GM18951 (cell line): Measurements from ENCODE around the gene EME2.

Experiments used
- POLR2A ChIP-seq: IDR thresholded peaks from 4 replicates; pipeline ENCODE4 v1.6.1; 2011; ENCODE audit warnings: mild to moderate bottlenecking; ENCODE audit not compliant: insufficient read length, insufficient read depth; ENCODE audit errors: extremely low read depth
- in situ Hi-C: fragments of 300-500 bp; cut with MboI; formaldehyde crosslinking; loops from one replicate; pipeline ENCODE4 v1.12.0; 2022; ENCODE audit warnings: low sequenced_read_pairs, mixed read lengths, inconsistent platforms; ENCODE audit not compliant: unreplicated experiment

The EME2 gene

GRCh38 chr16:1773703-1774447 lies 1.3 kb downstream of the EME2 start:
- in situ Hi-C loops, result no loop called here
- no peak for TF ChIP-seq POLR2A

- TF ChIP-seq POLR2A, result no peak
- in situ Hi-C loops, result no loop called here
Measured at GRCh38 chr16:1774448-1774780, 1.8 kb downstream of the EME2 start.

GRCh38 chr16:1775006-1775845 lies 2.6 kb downstream of the EME2 start:
- in situ Hi-C loops, result no loop called here
- no peak for TF ChIP-seq POLR2A

- TF ChIP-seq POLR2A, result no peak
- in situ Hi-C loops, result no loop called here
Measured at GRCh38 chr16:1775846-1776671, 3.4 kb downstream of the EME2 start.

GRCh38 chr16:1776672-1776955 lies 4.0 kb downstream of the EME2 start:
- in situ Hi-C loops, result no loop called here
- peak; percentile 9 for TF ChIP-seq POLR2A

GRCh38 chr16:1776991-1777374 lies 4.4 kb downstream of the EME2 start:
- in situ Hi-C loops, result no loop called here
- no peak for TF ChIP-seq POLR2A

- in situ Hi-C loops, result no loop called here
- no peak for TF ChIP-seq POLR2A
Measured at GRCh38 chr16:1777375-1778199, 5.0 kb downstream of the EME2 start.

GRCh38 chr16:1778200-1779179 lies 5.9 kb downstream of the EME2 start:
- TF ChIP-seq POLR2A, result no peak
- in situ Hi-C loops, result no loop called here

GRCh38 chr16:1779234-1779701 lies 6.7 kb downstream of the EME2 start:
- no peak for TF ChIP-seq POLR2A
- in situ Hi-C loops, result no loop called here

- in situ Hi-C loops, result no loop called here
- TF ChIP-seq POLR2A, result no peak
Measured at GRCh38 chr16:1779741-1780676, 7.4 kb downstream of the EME2 start.

GRCh38 chr16:1780677-1781072 lies 8.1 kb downstream of the EME2 start:
- in situ Hi-C loops, result no loop called here
- TF ChIP-seq POLR2A, result no peak
